GM12878 (cell line): ENCODE measurements around the gene LCP1. TPM values are rescaled to one million over a fixed set of nuclear protein-coding genes. Genes with fewer than 3 reads are reported as not detected.
A peak's percentile ranks its signal among the peaks of the same experiment; 100 is the strongest.

Experiments used
- ATAC-seq: fragments of 200-7000 bp; cut with Tn5 transposase; 3 replicates; pipeline ENCODE4 v1.9.1; 2020; ENCODE audit warnings: mild to moderate bottlenecking, moderate library complexity
- BruUV-seq: library from RNA; stranded (reverse); fragments of 400-500 nt; replicated peaks from 2 replicates; lab custom pipeline; 2021; lab: Mats Ljungman, UMichigan
- CTCF ChIA-PET: fragments of 300-600 bp; sonication (Branson Sonifier 250); formaldehyde crosslinking; extraction: SDS; loops from one replicate; lab custom pipeline; 2021; ENCODE audit warnings: inconsistent platforms; lab: Yijun Ruan, JAX
- POLR2A ChIA-PET: fragments of 350-600 bp; formaldehyde crosslinking; extraction: SDS; loops from one replicate; lab custom pipeline; 2021; ENCODE audit warnings: inconsistent platforms; lab: Charles Lee
- RAD21 ChIA-PET: fragments of 300-600 bp; sonication (Branson Sonifier 250); formaldehyde crosslinking; loops from one replicate; lab custom pipeline; 2023; ENCODE audit warnings: antibody characterized with exemption; ENCODE audit not compliant: unreplicated experiment; lab: Charles Lee
- SMC1A ChIA-PET: fragments of 300-600 bp; sonication (Branson Sonifier 250); formaldehyde crosslinking; loops from one replicate; lab custom pipeline; 2023; ENCODE audit not compliant: unreplicated experiment, uncharacterized antibody; lab: Charles Lee
- DNase-seq: peaks from one replicate; pipeline ENCODE4 v3.0.0-alpha.2; 2011; ENCODE audit warnings: low read depth, low spot score
- FAIRE-seq: peaks from 3 replicates; lab custom pipeline; 2011; peaks lifted over from hg19 to GRCh38; lab: Jason Lieb, UNC
- H2AFZ ChIP-seq: 2 replicates; pipeline ENCODE4 v1.6.0; 2011; ENCODE audit warnings: low read depth, low read length, control low read depth; ENCODE audit not compliant: control insufficient read depth
- H3K27ac ChIP-seq: 2 replicates; pipeline ENCODE4 v1.5.1; 2011; ENCODE audit warnings: control low read depth; ENCODE audit not compliant: control insufficient read depth, insufficient read depth
- H3K27me3 ChIP-seq, 2 experiments: replicated peaks in 1 of 2; 2 replicates each; pipeline versions ENCODE4 v1.6.0 to v1.6.1; 2011; ENCODE audit warnings: low read length in 1 of 2; ENCODE audit not compliant: control insufficient read depth in 2 of 2, insufficient read depth in 2 of 2
- H3K36me3 ChIP-seq, 2 experiments: 2 replicates each; pipeline ENCODE4 v1.5.1; 2011; ENCODE audit warnings: low read length in 1 of 2; ENCODE audit not compliant: control insufficient read depth in 2 of 2, insufficient read depth in 2 of 2
- H3K4me1 ChIP-seq: 2 replicates; pipeline ENCODE4 v1.6.1; 2011; ENCODE audit warnings: mild to moderate bottlenecking, low read length, moderate library complexity, mixed read lengths; ENCODE audit not compliant: control insufficient read depth, insufficient read depth
- H3K4me2 ChIP-seq: 2 replicates; pipeline ENCODE4 v1.6.0; 2011; ENCODE audit warnings: control low read depth; ENCODE audit not compliant: control insufficient read depth, insufficient read depth
- H3K4me3 ChIP-seq: fragments of 200-600 bp; sonication (generic); 2 replicates; pipeline ENCODE4 v1.5.1; 2016
- H3K79me2 ChIP-seq: 2 replicates; pipeline ENCODE4 v1.6.0; 2011; ENCODE audit warnings: low read length; ENCODE audit not compliant: control insufficient read depth, insufficient read depth
- H3K9ac ChIP-seq: 2 replicates; pipeline ENCODE4 v1.8.0; 2011; ENCODE audit warnings: low read length, control low read depth, mixed read lengths; ENCODE audit not compliant: control insufficient read depth, insufficient read depth
- H3K9me3 ChIP-seq: replicated peaks from 3 replicates; pipeline ENCODE4 v1.5.1; 2011; ENCODE audit warnings: mild to moderate bottlenecking, low read length; ENCODE audit not compliant: control insufficient read depth, insufficient read depth
- H4K20me1 ChIP-seq: 2 replicates; pipeline ENCODE4 v1.6.0; 2011; ENCODE audit not compliant: control insufficient read depth, insufficient read depth
- ATF2 ChIP-seq: IDR thresholded peaks from 2 replicates; pipeline ENCODE4 v1.6.1; 2012; ENCODE audit warnings: low read length, inconsistent platforms
- ATF7 ChIP-seq: fragments of 450-650 bp; IDR thresholded peaks from 2 replicates; pipeline ENCODE4 v1.6.1; 2016; ENCODE audit warnings: low read depth, mild to moderate bottlenecking
- CBX3 ChIP-seq: fragments of 200-600 bp; sonication (generic); IDR thresholded peaks from 2 replicates; pipeline ENCODE4 v1.6.1; 2016; ENCODE audit warnings: low read depth, borderline replicate concordance
- E2F4 ChIP-seq: IDR thresholded peaks from 2 replicates; pipeline ENCODE4 v1.6.1; 2012; ENCODE audit warnings: low read depth, low read length, improper control_type of control experiment
- FOXK2 ChIP-seq: fragments of 450-650 bp; IDR thresholded peaks from 2 replicates; pipeline ENCODE4 v1.6.1; 2017; ENCODE audit warnings: mild to moderate bottlenecking, moderate library complexity
- IKZF1 ChIP-seq: fragments of 450-650 bp; conservative IDR thresholded peaks from 2 replicates; pipeline ENCODE4 v1.6.1; 2017; ENCODE audit warnings: antibody characterized with exemption, mild to moderate bottlenecking
- KAT2A ChIP-seq: conservative IDR thresholded peaks from 2 replicates; pipeline ENCODE4 v1.6.1; 2011; ENCODE audit warnings: low read depth, low read length; ENCODE audit not compliant: control insufficient read depth
- MYC ChIP-seq: IDR thresholded peaks from 2 replicates; pipeline ENCODE4 v1.6.1; 2011; ENCODE audit warnings: mild to moderate bottlenecking, low read length, moderate library complexity, inconsistent platforms; ENCODE audit not compliant: insufficient read depth, insufficient replicate concordance, insufficient read length, severe bottlenecking
- POLR2A ChIP-seq: IDR thresholded peaks from 2 replicates; pipeline ENCODE4 v1.6.1; 2011; ENCODE audit warnings: low read depth, mild to moderate bottlenecking, low read length
- RBBP5 ChIP-seq: fragments of 200-600 bp; sonication (generic); conservative IDR thresholded peaks from 2 replicates; pipeline ENCODE4 v1.6.1; 2016
- RCOR1 ChIP-seq: conservative IDR thresholded peaks from 2 replicates; pipeline ENCODE4 v1.6.1; 2012; ENCODE audit warnings: low read depth, low read length, improper control_type of control experiment
- RUNX3 ChIP-seq: IDR thresholded peaks from 2 replicates; pipeline ENCODE4 v1.6.1; 2012; ENCODE audit warnings: low read length, inconsistent platforms
- SUZ12 ChIP-seq: fragments of 200-600 bp; sonication (generic); IDR thresholded peaks from one replicate; pipeline ENCODE4 v1.6.1; 2018; ENCODE audit warnings: antibody characterized with exemption, mild to moderate bottlenecking; ENCODE audit not compliant: unreplicated experiment
- ZBED1 ChIP-seq: IDR thresholded peaks from 2 replicates; pipeline ENCODE4 v1.6.1; 2016; ENCODE audit warnings: borderline replicate concordance
- ZNF207 ChIP-seq: fragments of 450-650 bp; IDR thresholded peaks from 2 replicates; pipeline ENCODE4 v1.6.1; 2014; ENCODE audit warnings: antibody characterized with exemption, mild to moderate bottlenecking, borderline replicate concordance
- WGBS: methylation state at CpG from one replicate; pipeline ENCODE4 v1.1.6; 2016; ENCODE audit warnings: low lambda C conversion rate; ENCODE audit not compliant: insufficient replicate concordance, insufficient coverage; ENCODE audit errors: missing lambda C conversion rate; 5-methylcytosine and 5-hydroxymethylcytosine counted together
- in situ Hi-C: fragments of 300-500 bp; cut with MboI; formaldehyde crosslinking; loops from 9 replicates; pipeline ENCODE4 v1.14.3; 2018; ENCODE audit warnings: mixed read lengths
- intact Hi-C: fragments of 100-400 bp; cut with micrococcal nuclease; formaldehyde crosslinking; loops from one replicate; pipeline ENCODE4 v1.14.2; 2022; ENCODE audit not compliant: unreplicated experiment
- polyA plus RNA-seq, 11 experiments: library from polyadenylated mRNA; depleted of rRNA in 4 of 11; unstranded in 6 of 11; stranded (reverse) in 5 of 11; fragments of >200 nt; fragmentation: Nextera tagmentation in 4 of 11; fragmentation: Illumina TruSeq in 1 of 11; extraction: Ambion mirVana in 4 of 11; extraction: Trizol in 1 of 11; gene quantifications; 1 replicate in 1 of 11; 2 replicates in 10 of 11; pipeline versions ENCODE4 v1.2.1 to v1.2.3, GENCODE V29; 2011 to 2016; ENCODE audit warnings: inconsistent platforms in 2 of 11, missing spikeins in 2 of 11, low read depth in 1 of 11
- total RNA-seq, 4 experiments: library from RNA; depleted of rRNA in 3 of 4; stranded (reverse); fragments of >200 nt in 3 of 4; fragmentation: Illumina TruSeq in 1 of 4; extraction: Trizol in 1 of 4; gene quantifications; 2 replicates each; pipeline versions ENCODE4 v1.2.1 to v1.2.3, GENCODE V29; 2013 to 2021

The LCP1 gene
- total and polyA plus RNA-seq, 10 of the 15 experiments (the other 5 are each of a cell fraction or from before 2014, with no cell fraction given) = 775 to 2,201 (median 1,556) TPM

GRCh38 chr13:46170687-46171086 lies 11.3 kb downstream of the LCP1 start:
- DNase-seq (no peak), ATAC-seq (no peak), FAIRE-seq (no peak)
- peaks cover 12 to 29% of the 10 kb centered on the region in 2 experiments for H3K36me3 ChIP-seq
- POLR2A ChIA-PET = interaction anchor here (5.1 kb wide), 1 partner anchor 11 kb away, joined by 52 read pairs; the partner anchor contains the start of gene LCP1
- H3K4me3 ChIP-seq = peak overlapping the region; percentile 72
- no TSS peak for BruUV-seq
- 0% methylated on average over 3 of the region's 3 CpGs for WGBS
- peaks cover 100% of the 10 kb centered on the region for H3K79me2 ChIP-seq
- peak overlapping the region; percentile 71 for H3K27ac ChIP-seq
- in situ Hi-C loops (loop anchor here (10.0 kb wide), 2 partner anchors 384 to 466 kb away; partner anchors contain the start of genes CBY2 and LRCH1), intact Hi-C loops (loop anchor here (10.0 kb wide), 1 partner anchor 404 kb away; no protein-coding TSS in a partner anchor)
- TF ChIP-seq RBBP5 = no peak
- no peak for TF ChIP-seq FOXK2
- 0 out of 2 replicates have a peak, but pooled peaks have one; percentile 14 for TF ChIP-seq IKZF1
- no peak for TF ChIP-seq ATF7
- peak overlapping the region; percentile 99 for H3K4me2 ChIP-seq
- H3K27me3 ChIP-seq = no peaks in the 10 kb centered on the region
- H2AFZ ChIP-seq = no peak overlapping the region
- CTCF ChIA-PET = interaction anchor here (0.7 to 17.1 kb wide), 7 partner anchors 8 to 151 kb away, joined by 3 to 172 read pairs (median 3); partner anchors contain the start of gene LCP1
- H3K9ac ChIP-seq = peak overlapping the region; percentile 66
- H3K9me3 ChIP-seq = no peaks in the 10 kb centered on the region
- RAD21 ChIA-PET = interaction anchor here (1.1 to 9.7 kb wide), 2 partner anchors 8 to 473 kb away, joined by 3 to 184 read pairs; partner anchors contain the start of gene LCP1
- SMC1A ChIA-PET = interaction anchor here (1.9 to 16.5 kb wide), 3 partner anchors 6 to 45 kb away, joined by 4 to 295 read pairs (median 295); partner anchors contain the start of gene LCP1
- H4K20me1 ChIP-seq = peaks cover 25% of the 10 kb centered on the region
- H3K4me1 ChIP-seq = peaks cover 54% of the 10 kb centered on the region

GRCh38 chr13:46170268-46170667 lies 11.7 kb downstream of the LCP1 start:
- intact Hi-C loops = loop anchor here (10.0 kb wide), 1 partner anchor 405 kb away; no protein-coding TSS in a partner anchor
- SMC1A ChIA-PET = interaction anchor here (1.9 to 16.5 kb wide), 3 partner anchors 6 to 45 kb away, joined by 4 to 295 read pairs (median 295); partner anchors contain the start of gene LCP1
- H3K79me2 ChIP-seq = peaks cover 100% of the 10 kb centered on the region
- TF ChIP-seq ATF2 (no peak), ZBED1 (no peak), CBX3 (no peak), SUZ12 (no peak), E2F4 (no peak), RCOR1 (no peak), POLR2A (peak; percentile 55; the same call in 1 of the 2 replicates), MYC (no peak), RUNX3 (no peak), ZNF207 (no peak), KAT2A (no peak)

More at GRCh38 chr13:46170268-46170667, 11.7 kb downstream of the LCP1 start:
- peak overlapping the region; percentile 71 for H3K27ac ChIP-seq
- peaks cover 25% of the 10 kb centered on the region for H4K20me1 ChIP-seq
- BruUV-seq = no TSS peak
- in situ Hi-C loops = loop anchor here (10.0 kb wide), 2 partner anchors 385 to 465 kb away; partner anchors contain the start of genes CBY2 and LRCH1
- peaks cover 54% of the 10 kb centered on the region for H3K4me1 ChIP-seq
- ChIA-PET POLR2A (interaction anchor here (5.1 kb wide), 1 partner anchor 11 kb away, joined by 52 read pairs; the partner anchor contains the start of gene LCP1), RAD21 (interaction anchor here (9.7 kb wide), 1 partner anchor 8 kb away, joined by 184 read pairs; the partner anchor contains the start of gene LCP1), CTCF (interaction anchor here (0.7 to 17.1 kb wide), 7 partner anchors 9 to 151 kb away, joined by 3 to 172 read pairs (median 4); partner anchors contain the start of gene LCP1)
- H2AFZ ChIP-seq = no peak overlapping the region
- H3K27me3 ChIP-seq = no peaks in the 10 kb centered on the region
- peak overlapping the region; percentile 99 for H3K4me2 ChIP-seq
- WGBS = 2% methylated on average over 7 of the region's 7 CpGs
- peak overlapping the region; percentile 72 for H3K4me3 ChIP-seq
- ATAC-seq (no peak), FAIRE-seq (no peak), DNase-seq (no peak)
- peaks cover 12 to 29% of the 10 kb centered on the region in 2 experiments for H3K36me3 ChIP-seq
- no peaks in the 10 kb centered on the region for H3K9me3 ChIP-seq
- peak overlapping the region; percentile 66; the same call in 1 of the 2 replicates for H3K9ac ChIP-seq
